NB4 (cell line): ENCODE results near the gene PLA2G2C.

ENCODE experiments used
- DNase-seq: peaks from one replicate; pipeline ENCODE4 v3.0.0; 2010; ENCODE audit warnings: low read depth
- H3K4me3 ChIP-seq: one replicate; pipeline ENCODE4 v1.5.1; 2011; ENCODE audit warnings: mild to moderate bottlenecking, low read depth, low read length, moderate library complexity
- MYC ChIP-seq: IDR thresholded peaks from 2 replicates; pipeline ENCODE4 v1.6.1; 2011; ENCODE audit warnings: low read depth, low read length
- POLR2A ChIP-seq: IDR thresholded peaks from 2 replicates; pipeline ENCODE4 v1.6.1; 2011; ENCODE audit warnings: mild to moderate bottlenecking; ENCODE audit not compliant: insufficient read length; ENCODE audit errors: extremely low read depth
- TF ChIP-seq, protein P1 (sequence below): IDR thresholded peaks from one replicate; pipeline ENCODE4 v1.5.1; 2012; ENCODE audit warnings: low read depth, low read length
- TF ChIP-seq, protein P2 (sequence below): IDR thresholded peaks from 2 replicates; pipeline ENCODE4 v1.6.1; 2011; ENCODE audit warnings: low read depth, low read length

Gene PLA2G2C

DNA sequence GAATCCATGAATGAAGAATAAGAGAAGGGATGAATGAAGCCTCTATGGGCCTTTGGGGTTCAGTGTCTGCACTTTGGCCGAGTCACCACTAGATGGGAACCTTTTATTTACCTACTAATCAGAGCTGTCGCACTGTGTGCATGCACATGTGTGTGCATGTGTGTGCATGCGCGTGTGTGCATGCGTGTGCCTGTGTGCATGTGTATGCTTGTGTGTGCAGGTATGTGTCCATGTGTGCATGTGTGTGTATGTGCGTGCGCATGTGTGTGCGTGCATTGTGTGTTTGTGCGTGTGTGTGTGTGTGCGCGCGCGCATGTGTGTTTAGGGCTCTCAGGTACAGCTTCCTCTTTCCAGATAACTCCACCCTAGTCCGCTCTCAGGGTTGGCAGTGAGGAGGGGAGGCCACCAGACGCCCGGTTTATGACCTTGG, 20.8 kb downstream of the PLA2G2C start:
- H3K4me3 ChIP-seq, result peak overlapping the region; percentile 32
- TF ChIP-seq POLR2A, result no peak
- TF ChIP-seq MYC, result peak; percentile 67
- TF ChIP-seq, protein P1, sequence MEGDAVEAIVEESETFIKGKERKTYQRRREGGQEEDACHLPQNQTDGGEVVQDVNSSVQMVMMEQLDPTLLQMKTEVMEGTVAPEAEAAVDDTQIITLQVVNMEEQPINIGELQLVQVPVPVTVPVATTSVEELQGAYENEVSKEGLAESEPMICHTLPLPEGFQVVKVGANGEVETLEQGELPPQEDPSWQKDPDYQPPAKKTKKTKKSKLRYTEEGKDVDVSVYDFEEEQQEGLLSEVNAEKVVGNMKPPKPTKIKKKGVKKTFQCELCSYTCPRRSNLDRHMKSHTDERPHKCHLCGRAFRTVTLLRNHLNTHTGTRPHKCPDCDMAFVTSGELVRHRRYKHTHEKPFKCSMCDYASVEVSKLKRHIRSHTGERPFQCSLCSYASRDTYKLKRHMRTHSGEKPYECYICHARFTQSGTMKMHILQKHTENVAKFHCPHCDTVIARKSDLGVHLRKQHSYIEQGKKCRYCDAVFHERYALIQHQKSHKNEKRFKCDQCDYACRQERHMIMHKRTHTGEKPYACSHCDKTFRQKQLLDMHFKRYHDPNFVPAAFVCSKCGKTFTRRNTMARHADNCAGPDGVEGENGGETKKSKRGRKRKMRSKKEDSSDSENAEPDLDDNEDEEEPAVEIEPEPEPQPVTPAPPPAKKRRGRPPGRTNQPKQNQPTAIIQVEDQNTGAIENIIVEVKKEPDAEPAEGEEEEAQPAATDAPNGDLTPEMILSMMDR, result peak; percentile 42
- TF ChIP-seq, protein P2, sequence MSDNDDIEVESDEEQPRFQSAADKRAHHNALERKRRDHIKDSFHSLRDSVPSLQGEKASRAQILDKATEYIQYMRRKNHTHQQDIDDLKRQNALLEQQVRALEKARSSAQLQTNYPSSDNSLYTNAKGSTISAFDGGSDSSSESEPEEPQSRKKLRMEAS, result peak; percentile 91
- DNase-seq, result peak; percentile 93

DNA sequence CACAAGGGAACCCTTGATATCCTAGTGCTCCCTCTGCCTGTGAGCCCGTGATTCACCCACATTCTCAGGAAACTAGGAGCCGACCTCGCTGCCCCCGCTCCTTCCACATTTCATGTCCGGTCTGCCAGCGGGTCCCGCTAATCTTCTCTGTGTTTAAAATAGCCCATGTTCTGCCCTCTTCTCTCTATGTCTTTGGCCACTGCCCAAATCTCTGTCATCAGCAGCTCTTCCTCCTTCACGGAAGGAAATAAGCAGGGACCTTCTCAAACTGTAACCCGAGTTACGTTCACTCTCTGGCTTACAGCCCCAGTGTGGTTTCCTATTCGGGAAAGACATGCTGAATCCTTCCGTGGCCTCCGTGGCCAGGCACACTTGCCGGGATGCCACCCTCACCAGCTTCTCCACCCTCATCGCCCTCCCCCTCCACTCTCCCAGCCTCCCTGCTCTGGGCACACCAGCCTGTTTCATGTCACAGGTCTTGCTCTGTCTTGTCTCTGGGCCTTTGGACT, 21.6 kb downstream of the PLA2G2C start:
- no peak overlapping the region for H3K4me3 ChIP-seq
- no peak for TF ChIP-seq POLR2A
- no peak for TF ChIP-seq MYC
- no peak for DNase-seq

DNA sequence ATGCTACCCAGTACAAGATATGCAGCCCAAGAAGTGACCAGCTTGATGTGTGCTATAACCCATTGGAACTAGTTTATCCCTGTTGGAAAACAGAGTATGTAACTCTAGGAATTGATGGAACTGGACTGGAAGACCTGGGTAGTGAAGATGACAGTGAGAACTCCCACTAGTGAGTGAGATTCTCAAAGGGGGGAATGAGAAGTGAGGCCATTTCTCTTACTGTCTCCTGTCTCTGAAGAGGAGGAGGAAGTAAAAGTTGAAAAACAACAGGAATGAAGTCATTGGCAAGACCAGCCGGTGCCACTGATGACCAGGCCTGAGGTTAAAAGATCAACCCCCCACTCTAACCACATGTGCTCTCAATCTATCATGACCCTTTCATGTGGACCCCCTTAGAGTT, 26.3 kb downstream of the PLA2G2C start:
- no peak overlapping the region for H3K4me3 ChIP-seq
- DNase-seq, result peak; percentile 25
- TF ChIP-seq, protein P1, result no peak
- TF ChIP-seq, protein P2, result no peak
- TF ChIP-seq POLR2A (no peak), MYC (no peak)

DNA sequence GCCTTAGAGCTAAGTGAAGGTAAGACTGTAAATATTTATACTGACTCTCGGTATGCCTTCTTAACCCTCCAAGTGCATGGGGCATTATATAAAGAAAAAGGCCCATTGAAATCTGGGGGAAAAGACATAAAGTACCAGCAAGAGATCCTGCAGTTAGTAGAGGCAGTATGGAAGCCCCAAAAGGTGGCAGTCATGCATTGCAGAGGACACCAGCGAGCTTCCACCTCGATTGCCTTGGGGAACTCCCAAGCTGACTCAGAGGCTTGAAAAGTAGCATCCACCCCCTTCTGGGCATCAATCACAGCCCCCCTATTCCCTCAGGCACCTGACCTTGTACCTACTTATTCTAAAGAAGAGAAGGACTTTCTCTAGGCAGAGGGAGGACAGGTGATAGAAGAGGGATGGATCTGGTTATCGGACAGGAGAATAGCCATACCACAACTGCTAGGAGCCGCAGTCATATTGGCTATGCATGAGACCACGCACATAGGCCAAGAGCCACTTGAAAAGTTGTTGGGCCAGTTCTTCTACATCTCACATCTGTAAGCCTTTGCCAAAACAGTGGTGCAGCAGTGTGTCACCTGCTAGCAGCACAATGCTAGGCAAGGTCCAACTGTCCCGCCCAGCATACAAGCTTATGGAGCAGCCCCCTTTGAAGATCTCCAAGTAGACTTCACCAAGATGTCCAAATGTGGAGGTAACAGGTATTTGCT, 27.8 kb downstream of the PLA2G2C start:
- H3K4me3 ChIP-seq, result no peak overlapping the region
- TF ChIP-seq, protein P2, result no peak
- TF ChIP-seq MYC (no peak), POLR2A (no peak)
- TF ChIP-seq, protein P1, result no peak
- DNase-seq, result no peak

DNA sequence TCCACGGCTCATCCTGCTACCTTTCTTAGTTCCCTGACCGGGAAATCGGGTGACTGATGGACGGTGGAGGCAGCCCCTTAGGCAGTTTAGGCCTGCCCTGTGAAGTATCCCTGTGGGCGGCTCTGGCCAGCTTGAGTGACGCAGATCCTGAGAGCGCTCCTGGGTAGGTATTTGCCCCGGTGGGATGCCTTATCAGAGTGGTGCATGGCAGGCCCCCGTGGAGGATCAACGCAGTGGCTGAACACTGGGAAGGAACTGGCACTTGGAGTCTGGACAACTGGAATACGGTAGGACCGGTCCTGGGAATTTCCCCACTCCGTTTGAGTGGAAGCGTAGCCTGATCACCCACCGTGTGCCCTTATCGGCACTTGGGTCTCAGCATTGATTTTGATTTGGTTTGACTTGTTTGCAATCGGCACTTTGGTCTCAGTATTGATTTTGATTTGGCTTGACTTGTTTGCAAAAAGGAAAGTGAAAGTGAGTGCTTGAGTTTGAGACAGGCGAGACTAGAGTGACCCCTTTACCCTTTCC, 32.0 kb downstream of the PLA2G2C start:
- DNase-seq, result no peak
- no peak overlapping the region for H3K4me3 ChIP-seq
- TF ChIP-seq POLR2A, result no peak
- TF ChIP-seq MYC, result no peak
- TF ChIP-seq, protein P2, result no peak
- TF ChIP-seq, protein P1, result no peak

DNA sequence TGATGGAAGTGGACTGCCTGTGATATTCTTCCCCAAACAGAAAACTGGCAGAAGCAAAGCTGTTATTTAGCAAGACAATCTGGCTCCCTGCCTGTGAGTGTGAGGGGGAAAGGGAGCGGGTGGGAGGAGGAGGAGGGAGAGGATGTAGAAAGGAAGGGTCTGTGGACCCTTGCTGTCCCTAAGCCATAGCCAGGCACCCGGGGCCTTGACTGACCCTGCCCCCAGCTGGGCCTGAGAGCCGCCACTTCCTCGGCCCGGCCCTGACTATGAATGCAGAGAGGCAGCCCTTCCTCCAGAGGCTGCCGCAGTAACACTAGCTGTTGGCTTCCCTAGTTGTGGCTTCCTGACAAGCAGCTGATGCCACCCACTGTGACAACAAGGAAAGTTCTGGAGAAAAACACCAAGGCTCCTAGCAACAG, 33.3 kb downstream of the PLA2G2C start:
- peak; percentile 45 for DNase-seq
- TF ChIP-seq, protein P1, result no peak
- TF ChIP-seq POLR2A, result no peak
- no peak for TF ChIP-seq MYC
- TF ChIP-seq, protein P2, result no peak
- H3K4me3 ChIP-seq, result no peak overlapping the region
